K562 (cell line): ENCODE results near the gene PRDM16.

Source experiments
- MTA3 ChIP-seq: fragments of 450-650 bp; formaldehyde crosslinking; IDR thresholded peaks from 2 replicates; pipeline ENCODE4 v1.6.1; 2017; ENCODE audit warnings: mild to moderate bottlenecking, borderline replicate concordance
- ZNF583 ChIP-seq: fragments of 250-450 bp; sonication (Bioruptor Pico); IDR thresholded peaks from 2 replicates; pipeline ENCODE4 v1.4.0; 2020
- ZNF639 ChIP-seq, 2 experiments: fragments of 200-800 bp in 1 of 2; sonication (Bioruptor generic) in 1 of 2; sonication (generic) in 1 of 2; formaldehyde crosslinking in 1 of 2; IDR thresholded peaks in 1 of 2; conservative IDR thresholded peaks in 1 of 2; 2 replicates each; pipeline versions ENCODE4 v1.5.0 to v1.6.1; 2016 to 2020; ENCODE audit warnings: missing compliant biosample characterization in 1 of 2, missing genetic modification characterization in 1 of 2, missing genetic modification reagents in 1 of 2
- ZNF668 ChIP-seq: fragments of 250-450 bp; sonication (Bioruptor Pico); IDR thresholded peaks from 2 replicates; pipeline ENCODE4 v1.8.0; 2022; ENCODE audit warnings: mild to moderate bottlenecking, inconsistent platforms
- TF ChIP-seq, protein P1 (sequence below), 3 experiments: IDR thresholded peaks in 2 of 3; conservative IDR thresholded peaks in 1 of 3; 2 replicates each; pipeline ENCODE4 v1.5.1; 2011 to 2012; ENCODE audit warnings: low read length in 3 of 3, mild to moderate bottlenecking in 3 of 3, control low read depth in 2 of 3, improper control_type of control experiment in 1 of 3, inconsistent platforms in 1 of 3, low read depth in 1 of 3, mixed read lengths in 1 of 3, moderate library complexity in 1 of 3; ENCODE audit not compliant: insufficient read depth in 2 of 3
- TF ChIP-seq, protein P2 (sequence below): sonication (generic); formaldehyde crosslinking; IDR thresholded peaks from 2 replicates; pipeline ENCODE4 v1.5.0; 2020; ENCODE audit warnings: missing genetic modification reagents

DNA sequence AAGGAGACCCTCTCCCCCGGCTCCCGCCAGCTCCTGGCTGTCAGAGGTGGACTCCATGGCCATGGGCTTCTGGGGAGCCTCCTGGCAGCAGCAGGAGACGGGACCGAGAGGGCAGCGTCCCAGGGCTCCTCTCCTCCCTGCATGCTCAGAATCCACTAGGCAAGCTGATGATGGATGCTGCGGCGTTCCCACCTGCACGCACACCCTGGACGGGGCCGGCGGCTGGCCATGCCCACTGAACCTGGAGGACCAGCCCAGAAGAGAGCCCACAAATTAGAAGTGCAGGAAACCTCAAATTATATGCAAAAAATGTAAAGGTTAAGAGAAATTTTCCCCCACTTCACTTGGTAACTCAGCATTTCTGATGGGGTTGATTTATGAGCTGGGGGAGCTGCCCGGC is 308.2 kb downstream of the PRDM16 start:
- TF ChIP-seq ZNF668 (CRISPR knock-in tag) (no peak), ZNF583 (CRISPR knock-in tag) (no peak), MTA3 (no peak), ZNF639 (CRISPR knock-in tag; conservative IDR thresholded peaks at IDR 0.05 in 1 of 2, IDR thresholded peaks at IDR 0.05 in 1 of 2) (no peak)
- TF ChIP-seq, protein P1, sequence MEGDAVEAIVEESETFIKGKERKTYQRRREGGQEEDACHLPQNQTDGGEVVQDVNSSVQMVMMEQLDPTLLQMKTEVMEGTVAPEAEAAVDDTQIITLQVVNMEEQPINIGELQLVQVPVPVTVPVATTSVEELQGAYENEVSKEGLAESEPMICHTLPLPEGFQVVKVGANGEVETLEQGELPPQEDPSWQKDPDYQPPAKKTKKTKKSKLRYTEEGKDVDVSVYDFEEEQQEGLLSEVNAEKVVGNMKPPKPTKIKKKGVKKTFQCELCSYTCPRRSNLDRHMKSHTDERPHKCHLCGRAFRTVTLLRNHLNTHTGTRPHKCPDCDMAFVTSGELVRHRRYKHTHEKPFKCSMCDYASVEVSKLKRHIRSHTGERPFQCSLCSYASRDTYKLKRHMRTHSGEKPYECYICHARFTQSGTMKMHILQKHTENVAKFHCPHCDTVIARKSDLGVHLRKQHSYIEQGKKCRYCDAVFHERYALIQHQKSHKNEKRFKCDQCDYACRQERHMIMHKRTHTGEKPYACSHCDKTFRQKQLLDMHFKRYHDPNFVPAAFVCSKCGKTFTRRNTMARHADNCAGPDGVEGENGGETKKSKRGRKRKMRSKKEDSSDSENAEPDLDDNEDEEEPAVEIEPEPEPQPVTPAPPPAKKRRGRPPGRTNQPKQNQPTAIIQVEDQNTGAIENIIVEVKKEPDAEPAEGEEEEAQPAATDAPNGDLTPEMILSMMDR (IDR thresholded peaks at IDR 0.05 in 2 of 3, conservative IDR thresholded peaks at IDR 0.05 in 1 of 3; ENCODE audit: insufficient read depth in 2 of 3, low read depth in 1 of 3, low read length in 3 of 3) = no peak
- TF ChIP-seq, protein P2, sequence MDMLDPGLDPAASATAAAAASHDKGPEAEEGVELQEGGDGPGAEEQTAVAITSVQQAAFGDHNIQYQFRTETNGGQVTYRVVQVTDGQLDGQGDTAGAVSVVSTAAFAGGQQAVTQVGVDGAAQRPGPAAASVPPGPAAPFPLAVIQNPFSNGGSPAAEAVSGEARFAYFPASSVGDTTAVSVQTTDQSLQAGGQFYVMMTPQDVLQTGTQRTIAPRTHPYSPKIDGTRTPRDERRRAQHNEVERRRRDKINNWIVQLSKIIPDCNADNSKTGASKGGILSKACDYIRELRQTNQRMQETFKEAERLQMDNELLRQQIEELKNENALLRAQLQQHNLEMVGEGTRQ (CRISPR knock-in tag) = no peak
